Loucy (cell line): Measurements from ENCODE around the gene NTN5.

ENCODE experiments used
- H2AFZ ChIP-seq: fragments of 200-600 bp; sonication (generic); 2 replicates; pipeline ENCODE4 v1.6.0; 2016; ENCODE audit warnings: antibody characterized with exemption, mild to moderate bottlenecking, low read length, moderate library complexity
- H3F3A ChIP-seq: fragments of 200-600 bp; 2 replicates; pipeline ENCODE4 v1.6.0; 2016; ENCODE audit warnings: antibody characterized with exemption, low read depth, mild to moderate bottlenecking
- H3K27me3 ChIP-seq: fragments of 200-600 bp; sonication (generic); 2 replicates; pipeline ENCODE4 v1.6.1; 2014; ENCODE audit warnings: low read length, mild to moderate bottlenecking; ENCODE audit not compliant: insufficient read depth, poor library complexity, severe bottlenecking
- H3K36me3 ChIP-seq: fragments of 200-600 bp; sonication (generic); 2 replicates; pipeline ENCODE4 v1.6.1; 2016; ENCODE audit warnings: low read length; ENCODE audit not compliant: insufficient read depth
- H3K4me1 ChIP-seq: fragments of 200-600 bp; sonication (generic); 2 replicates; pipeline ENCODE4 v1.5.1; 2014; ENCODE audit warnings: low read length, mild to moderate bottlenecking; ENCODE audit not compliant: insufficient read depth, poor library complexity, severe bottlenecking
- H3K4me2 ChIP-seq: fragments of 200-600 bp; sonication (generic); 2 replicates; pipeline ENCODE4 v1.6.0; 2014; ENCODE audit warnings: antibody characterized with exemption, low read length, low read depth, mild to moderate bottlenecking; ENCODE audit not compliant: poor library complexity, severe bottlenecking
- H3K4me3 ChIP-seq: fragments of 200-600 bp; sonication (generic); 2 replicates; pipeline ENCODE4 v1.5.1; 2014; ENCODE audit warnings: low read length, mild to moderate bottlenecking, mixed read lengths; ENCODE audit not compliant: poor library complexity, severe bottlenecking
- H3K79me2 ChIP-seq: fragments of 200-600 bp; sonication (generic); 2 replicates; pipeline ENCODE4 v1.6.1; 2014; ENCODE audit warnings: low read length; ENCODE audit not compliant: insufficient read depth
- H3K9ac ChIP-seq: fragments of 200-600 bp; sonication (generic); 2 replicates; pipeline ENCODE4 v1.6.0; 2014; ENCODE audit warnings: mild to moderate bottlenecking, low read depth, low read length, moderate library complexity; ENCODE audit not compliant: poor library complexity, severe bottlenecking
- H3K9me2 ChIP-seq: fragments of 200-600 bp; sonication (generic); replicated peaks from 2 replicates; pipeline ENCODE4 v1.6.1; 2016; ENCODE audit warnings: low read depth, low read length, mixed read lengths
- H3K9me3 ChIP-seq: fragments of 200-600 bp; sonication (generic); 2 replicates; pipeline ENCODE4 v1.6.1; 2014; ENCODE audit warnings: mild to moderate bottlenecking, antibody characterized with exemption, low read length, low read depth; ENCODE audit not compliant: insufficient read depth
- H4K20me1 ChIP-seq: fragments of 200-600 bp; sonication (generic); 2 replicates; pipeline ENCODE4 v1.6.0; 2014; ENCODE audit warnings: antibody characterized with exemption, low read length, mild to moderate bottlenecking; ENCODE audit not compliant: insufficient read depth, poor library complexity, severe bottlenecking
- EZH2phosphoT487 ChIP-seq: fragments of 200-600 bp; IDR thresholded peaks from 2 replicates; pipeline ENCODE4 v1.6.1; 2018; ENCODE audit warnings: antibody characterized with exemption, mild to moderate bottlenecking, moderate library complexity, borderline replicate concordance
- TF ChIP-seq, protein P1 (sequence below): fragments of 200-600 bp; sonication (generic); conservative IDR thresholded peaks from 2 replicates; pipeline ENCODE4 v1.5.1; 2014; ENCODE audit warnings: mild to moderate bottlenecking, antibody characterized with exemption, low read length

Gene NTN5

DNA sequence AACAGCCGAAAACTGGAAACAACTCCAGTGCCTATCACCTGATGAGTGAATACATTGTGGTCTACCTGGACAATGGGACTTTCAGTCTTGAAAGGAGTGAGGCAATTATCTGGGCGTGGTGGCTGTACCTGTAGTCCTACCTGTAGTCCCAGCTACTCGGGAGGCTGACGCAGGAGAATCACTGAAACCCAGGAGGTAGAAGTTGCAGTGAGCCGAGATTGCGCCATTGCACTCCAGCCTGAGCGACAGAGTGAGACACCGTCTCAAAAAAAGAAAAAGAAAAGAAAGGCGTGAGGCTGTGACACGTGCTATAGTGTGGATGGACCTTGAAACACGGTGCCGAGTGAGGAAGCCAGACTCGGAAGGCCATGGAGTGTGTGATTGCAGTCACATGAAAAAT, 4.1 kb upstream of the NTN5 start:
- Histone ChIP-seq H3K9me2 (no peaks in the 10 kb centered on the region), H2AFZ (no peak overlapping the region), H3K27me3 (no peaks in the 10 kb centered on the region), H3K9ac (no peak overlapping the region), H3K9me3 (no peaks in the 10 kb centered on the region), H3K4me1 (peaks cover 5% of the 10 kb centered on the region), H4K20me1 (no peaks in the 10 kb centered on the region), H3K4me3 (no peak overlapping the region), H3K79me2 (no peaks in the 10 kb centered on the region), H3K4me2 (no peak overlapping the region), H3K36me3 (no peaks in the 10 kb centered on the region), H3F3A (no peaks in the 10 kb centered on the region)
- TF ChIP-seq EZH2phosphoT487: no peak
- TF ChIP-seq, protein P1, sequence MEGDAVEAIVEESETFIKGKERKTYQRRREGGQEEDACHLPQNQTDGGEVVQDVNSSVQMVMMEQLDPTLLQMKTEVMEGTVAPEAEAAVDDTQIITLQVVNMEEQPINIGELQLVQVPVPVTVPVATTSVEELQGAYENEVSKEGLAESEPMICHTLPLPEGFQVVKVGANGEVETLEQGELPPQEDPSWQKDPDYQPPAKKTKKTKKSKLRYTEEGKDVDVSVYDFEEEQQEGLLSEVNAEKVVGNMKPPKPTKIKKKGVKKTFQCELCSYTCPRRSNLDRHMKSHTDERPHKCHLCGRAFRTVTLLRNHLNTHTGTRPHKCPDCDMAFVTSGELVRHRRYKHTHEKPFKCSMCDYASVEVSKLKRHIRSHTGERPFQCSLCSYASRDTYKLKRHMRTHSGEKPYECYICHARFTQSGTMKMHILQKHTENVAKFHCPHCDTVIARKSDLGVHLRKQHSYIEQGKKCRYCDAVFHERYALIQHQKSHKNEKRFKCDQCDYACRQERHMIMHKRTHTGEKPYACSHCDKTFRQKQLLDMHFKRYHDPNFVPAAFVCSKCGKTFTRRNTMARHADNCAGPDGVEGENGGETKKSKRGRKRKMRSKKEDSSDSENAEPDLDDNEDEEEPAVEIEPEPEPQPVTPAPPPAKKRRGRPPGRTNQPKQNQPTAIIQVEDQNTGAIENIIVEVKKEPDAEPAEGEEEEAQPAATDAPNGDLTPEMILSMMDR: no peak

DNA sequence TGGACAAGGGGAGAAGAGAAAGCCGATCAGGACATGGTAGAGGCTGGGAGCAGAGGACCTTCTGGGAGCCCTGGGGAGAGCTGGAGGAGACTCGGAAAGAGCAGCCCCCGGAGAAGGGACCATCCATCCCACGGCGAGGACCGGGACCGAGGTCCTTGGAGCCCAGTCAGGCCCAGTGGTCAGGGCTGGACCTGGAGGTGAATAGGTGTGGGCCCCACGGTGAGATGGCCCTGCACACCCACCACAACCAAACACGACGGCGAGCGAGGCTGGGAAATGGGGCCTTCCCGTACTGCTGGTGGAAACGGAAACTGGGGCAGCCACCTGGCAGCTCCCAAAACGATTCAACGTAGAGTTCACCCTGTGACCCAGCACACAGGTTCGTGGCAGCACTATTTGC, 3.7 kb upstream of the NTN5 start:
- no peaks in the 10 kb centered on the region for H3K79me2 ChIP-seq
- no peak for TF ChIP-seq EZH2phosphoT487
- TF ChIP-seq, protein P1: no peak
- H4K20me1 ChIP-seq: no peaks in the 10 kb centered on the region
- H3K4me1 ChIP-seq: peaks cover 5% of the 10 kb centered on the region
- H3K27me3 ChIP-seq: no peaks in the 10 kb centered on the region
- H2AFZ ChIP-seq: no peak overlapping the region
- H3K4me2 ChIP-seq: no peak overlapping the region
- H3K9me2 ChIP-seq: no peaks in the 10 kb centered on the region
- H3K9ac ChIP-seq: no peak overlapping the region
- H3K9me3 ChIP-seq: no peaks in the 10 kb centered on the region
- no peak overlapping the region for H3K4me3 ChIP-seq
- H3F3A ChIP-seq: no peaks in the 10 kb centered on the region
- H3K36me3 ChIP-seq: no peaks in the 10 kb centered on the region

DNA sequence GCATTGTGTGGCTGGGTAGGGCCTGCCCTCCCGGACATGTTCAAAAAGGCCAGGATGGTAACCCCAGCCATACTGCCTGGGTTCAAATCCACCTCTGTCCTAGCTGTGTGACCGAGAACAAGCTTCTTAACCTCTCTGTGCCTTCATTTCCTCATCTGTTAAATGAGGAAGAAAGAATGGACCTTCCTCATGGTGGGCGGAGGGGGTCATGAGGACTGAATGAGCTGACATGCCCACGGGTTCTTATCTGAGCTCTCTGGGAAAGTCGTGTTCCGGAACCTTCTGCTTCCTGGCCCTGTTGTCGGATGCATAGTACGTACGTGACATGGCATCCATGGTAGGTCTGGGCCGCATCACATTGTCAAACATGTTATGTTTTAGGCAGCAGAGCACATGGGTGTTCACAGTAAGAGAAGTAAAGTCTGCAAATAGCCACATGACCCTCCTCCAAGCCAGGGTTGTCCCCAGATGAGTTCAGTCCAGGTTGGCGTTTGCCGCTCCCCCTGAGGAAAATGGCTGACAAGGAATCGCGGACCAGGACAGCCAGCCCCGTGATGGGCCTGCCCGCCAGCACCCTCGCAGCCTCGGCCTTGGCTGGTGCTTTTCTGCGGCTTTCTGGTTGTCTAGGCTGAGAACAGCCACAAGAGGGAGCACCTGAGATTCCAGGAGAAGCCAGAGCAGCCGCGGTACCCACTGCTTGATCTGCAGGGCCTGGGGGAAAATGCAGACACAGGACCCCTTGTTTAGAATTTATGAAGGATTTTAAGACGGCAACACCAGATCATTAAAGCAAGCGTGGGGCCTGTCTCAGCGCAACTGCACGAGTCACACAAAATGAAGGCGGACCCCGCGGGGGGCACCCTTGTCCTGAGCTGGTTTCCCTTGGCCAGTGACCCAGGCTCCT, 2.4 kb upstream of the NTN5 start:
- H3K27me3 ChIP-seq: no peaks in the 10 kb centered on the region
- no peaks in the 10 kb centered on the region for H3K79me2 ChIP-seq
- no peak overlapping the region for H3K9ac ChIP-seq
- H3K36me3 ChIP-seq: no peaks in the 10 kb centered on the region
- no peaks in the 10 kb centered on the region for H4K20me1 ChIP-seq
- H3F3A ChIP-seq: no peaks in the 10 kb centered on the region
- H3K9me2 ChIP-seq: no peaks in the 10 kb centered on the region
- H3K4me1 ChIP-seq: no peaks in the 10 kb centered on the region
- no peak overlapping the region for H3K4me2 ChIP-seq
- H2AFZ ChIP-seq: peak overlapping the region; percentile 58; the same call in 1 of the 2 replicates
- no peak overlapping the region for H3K4me3 ChIP-seq
- no peaks in the 10 kb centered on the region for H3K9me3 ChIP-seq
- no peak for TF ChIP-seq EZH2phosphoT487
- TF ChIP-seq, protein P1: peak; percentile 85
